ENCODE data around the gene INPP5D. TPM values are rescaled to one million over a fixed set of nuclear protein-coding genes. Genes with fewer than 3 reads are reported as not detected.

Gene INPP5D
- total RNA-seq: 10 to 100 TPM in 1 of 3 donors, 1 to 10 TPM in 2; 8.2 to 14.4 (median 9.1) TPM
- long read RNA-seq, donor 1, full-length matches to known transcripts: 2 of 7 reads
- long read RNA-seq, donor 1, partial matches to known transcripts: 3 of 7 reads
- long read RNA-seq, donor 1, other reads (novel, unspliced or antisense): 2 of 7 reads
- long read RNA-seq, donor 2: 0 reads

GRCh38 chr2:233059797-233060500, at the start of gene INPP5D:
INPP5D (plus strand) TSS chr2:233060342; CDS start chr2:233060479, 137 bp downstream.
- H3K4me3 ChIP-seq: peak within 1 kb of the TSS; percentile 11
- peaks cover 18% of the 10 kb centered on the region for H3K4me1 ChIP-seq (ENCODE audit: low read depth)
- DNase-seq: peak; percentile 57 to 82 (median 62)
- peak; percentile 71 for ATAC-seq
- intact Hi-C loops (cut with DNase I, micrococcal nuclease): no loop called here
- H3K36me3 ChIP-seq (ENCODE audit: low read depth): no peaks in the 10 kb centered on the region
- H3K9me3 ChIP-seq: no peaks in the 10 kb centered on the region
- no peak for TF ChIP-seq CTCF (IDR thresholded peaks at IDR 0.05)

DNA sequence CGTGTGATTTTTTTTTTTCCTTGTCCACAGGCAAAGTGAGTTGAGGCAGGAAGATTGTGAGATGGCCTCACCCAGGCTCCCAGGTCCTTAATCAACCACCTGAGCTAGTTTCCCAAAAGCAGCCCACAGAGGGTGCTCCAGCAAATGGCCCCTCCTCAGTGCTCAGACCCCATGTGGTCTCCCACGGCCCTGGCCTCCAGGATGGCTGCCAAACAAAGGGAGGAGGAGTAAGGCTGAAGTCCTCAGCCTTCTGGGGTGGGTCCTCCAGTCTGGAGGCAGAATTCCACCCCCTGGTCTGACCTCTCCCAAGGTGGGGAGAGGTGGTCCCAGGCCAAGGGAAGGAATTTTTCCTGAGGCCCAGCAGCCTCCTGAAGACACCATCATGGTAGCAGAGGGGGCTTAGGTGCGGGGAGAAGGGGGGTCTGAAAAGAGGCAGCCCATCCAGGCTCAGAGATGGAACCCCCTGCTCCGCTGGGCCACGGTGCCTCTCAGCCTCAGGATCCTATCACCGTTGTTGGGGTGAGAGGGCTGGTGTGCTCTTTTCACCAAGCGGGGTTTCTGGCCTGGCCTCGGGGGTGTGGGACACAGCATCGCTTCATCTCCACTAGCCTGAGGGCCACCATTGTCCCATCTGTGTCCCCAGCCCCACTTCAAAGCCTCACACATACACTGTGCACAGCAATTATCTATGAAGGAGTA, 49.4 kb upstream of the INPP5D start:
- no peak for DNase-seq

DNA sequence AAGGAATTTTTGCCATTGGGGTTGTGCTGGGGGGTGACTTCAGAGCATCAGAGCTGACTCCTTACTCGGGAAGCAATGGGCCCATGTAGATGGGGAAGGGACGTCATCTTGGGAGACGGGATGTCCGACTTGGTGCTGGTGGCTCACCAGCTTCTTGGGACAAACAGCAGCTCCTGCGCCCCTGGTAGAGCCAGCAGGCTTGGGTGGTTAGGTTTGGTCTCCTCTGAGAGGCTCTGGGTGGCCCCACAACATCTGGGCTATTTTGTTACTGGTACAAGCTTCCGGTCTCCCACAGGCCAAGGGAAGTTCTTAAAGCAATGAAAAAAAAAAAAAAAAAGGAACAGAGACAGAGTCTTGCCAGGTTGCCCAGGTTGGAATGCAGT, 48.9 kb upstream of the INPP5D start:
- H3K36me3 ChIP-seq (ENCODE audit: low read depth): no peaks in the 10 kb centered on the region
- DNase-seq: no peak

More for the DNA sequence above, 49.4 kb upstream of the INPP5D start:
- intact Hi-C loops (cut with DNase I, micrococcal nuclease): loop anchor here in 1 of 2 donors (10.0 kb wide), 1 partner anchor 266 kb away; no protein-coding TSS in a partner anchor
- no peaks in the 10 kb centered on the region for H3K9me3 ChIP-seq
- TF ChIP-seq CTCF (IDR thresholded peaks at IDR 0.05): no peak
- H3K4me1 ChIP-seq (ENCODE audit: low read depth): peaks cover 11% of the 10 kb centered on the region
- ATAC-seq: no peak
- H3K36me3 ChIP-seq (ENCODE audit: low read depth): no peaks in the 10 kb centered on the region
- no peak overlapping the region for H3K4me3 ChIP-seq

GRCh38 chr2:233011702-233012131, 48.4 kb upstream of the INPP5D start:
- DNase-seq (no peak), ATAC-seq (no peak)
- peaks cover 11% of the 10 kb centered on the region for H3K4me1 ChIP-seq (ENCODE audit: low read depth)
- H3K36me3 ChIP-seq (ENCODE audit: low read depth): no peaks in the 10 kb centered on the region
- no peak for TF ChIP-seq CTCF (IDR thresholded peaks at IDR 0.05)
- no peak overlapping the region for H3K4me3 ChIP-seq
- H3K9me3 ChIP-seq: no peaks in the 10 kb centered on the region
- intact Hi-C loops (cut with DNase I, micrococcal nuclease): loop anchor here in 1 of 2 donors (10.0 kb wide), 1 partner anchor 267 kb away; no protein-coding TSS in a partner anchor

More for the DNA sequence above, 48.9 kb upstream of the INPP5D start:
- no peaks in the 10 kb centered on the region for H3K9me3 ChIP-seq
- intact Hi-C loops (cut with DNase I, micrococcal nuclease): loop anchor here in 1 of 2 donors (10.0 kb wide), 1 partner anchor 266 kb away; no protein-coding TSS in a partner anchor
- TF ChIP-seq CTCF (IDR thresholded peaks at IDR 0.05): no peak
- no peak overlapping the region for H3K4me3 ChIP-seq
- peaks cover 11% of the 10 kb centered on the region for H3K4me1 ChIP-seq (ENCODE audit: low read depth)
- ATAC-seq: no peak

GRCh38 chr2:233012301-233012971, 47.7 kb upstream of the INPP5D start:
- peak; percentile 72 to 81 (median 74) for DNase-seq
- intact Hi-C loops (cut with DNase I, micrococcal nuclease): loop anchor here in 1 of 2 donors (10.0 kb wide), 1 partner anchor 268 kb away; no protein-coding TSS in a partner anchor
- Histone ChIP-seq H3K36me3 (ENCODE audit: low read depth) (no peaks in the 10 kb centered on the region), H3K4me1 (ENCODE audit: low read depth) (peaks cover 11% of the 10 kb centered on the region), H3K9me3 (no peaks in the 10 kb centered on the region), H3K4me3 (no peak overlapping the region)
- peak; percentile 91 for ATAC-seq
- no peak for TF ChIP-seq CTCF (IDR thresholded peaks at IDR 0.05)
